OCI-LY7 (cell line): ENCODE measurements around the gene CDC37L1.

ENCODE experiments used
- EZH2phosphoT487 ChIP-seq: fragments of 200-600 bp; sonication (generic); IDR thresholded peaks from 2 replicates; pipeline ENCODE4 v1.6.1; 2018; ENCODE audit warnings: low read depth, borderline replicate concordance, mild to moderate bottlenecking, mixed run types, antibody characterized with exemption, low read length, moderate library complexity, mixed read lengths
- TF ChIP-seq, protein P1 (sequence below): fragments of 200-600 bp; sonication (generic); conservative IDR thresholded peaks from 2 replicates; pipeline ENCODE4 v1.5.1; 2014; ENCODE audit warnings: mild to moderate bottlenecking, antibody characterized with exemption, low read length, moderate library complexity, mixed read lengths

DNA sequence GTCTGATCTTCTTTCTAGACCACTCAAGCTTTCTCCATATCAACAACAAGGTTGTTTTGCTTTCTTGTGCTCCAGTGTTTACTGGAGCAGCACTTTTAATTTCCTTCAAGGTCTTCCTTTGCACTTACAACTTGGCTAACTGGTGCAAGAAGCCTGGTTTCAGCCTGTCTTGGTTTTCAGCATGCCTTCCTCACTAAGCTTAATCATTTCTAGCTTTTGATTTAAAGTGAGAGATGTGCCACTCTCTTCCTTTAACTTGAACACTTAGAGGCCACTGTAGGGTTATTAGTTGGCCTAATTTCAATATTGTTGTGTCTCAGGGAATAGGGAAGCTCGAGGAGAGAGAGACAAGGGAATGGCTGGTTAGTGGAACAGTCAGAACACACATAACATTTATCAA is 48.2 kb downstream of the CDC37L1 start:
- TF ChIP-seq, protein P1, sequence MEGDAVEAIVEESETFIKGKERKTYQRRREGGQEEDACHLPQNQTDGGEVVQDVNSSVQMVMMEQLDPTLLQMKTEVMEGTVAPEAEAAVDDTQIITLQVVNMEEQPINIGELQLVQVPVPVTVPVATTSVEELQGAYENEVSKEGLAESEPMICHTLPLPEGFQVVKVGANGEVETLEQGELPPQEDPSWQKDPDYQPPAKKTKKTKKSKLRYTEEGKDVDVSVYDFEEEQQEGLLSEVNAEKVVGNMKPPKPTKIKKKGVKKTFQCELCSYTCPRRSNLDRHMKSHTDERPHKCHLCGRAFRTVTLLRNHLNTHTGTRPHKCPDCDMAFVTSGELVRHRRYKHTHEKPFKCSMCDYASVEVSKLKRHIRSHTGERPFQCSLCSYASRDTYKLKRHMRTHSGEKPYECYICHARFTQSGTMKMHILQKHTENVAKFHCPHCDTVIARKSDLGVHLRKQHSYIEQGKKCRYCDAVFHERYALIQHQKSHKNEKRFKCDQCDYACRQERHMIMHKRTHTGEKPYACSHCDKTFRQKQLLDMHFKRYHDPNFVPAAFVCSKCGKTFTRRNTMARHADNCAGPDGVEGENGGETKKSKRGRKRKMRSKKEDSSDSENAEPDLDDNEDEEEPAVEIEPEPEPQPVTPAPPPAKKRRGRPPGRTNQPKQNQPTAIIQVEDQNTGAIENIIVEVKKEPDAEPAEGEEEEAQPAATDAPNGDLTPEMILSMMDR: no peak
- no peak for TF ChIP-seq EZH2phosphoT487
